ENCODE results near the gene ZNF835. TPM values are rescaled to one million over a fixed set of nuclear protein-coding genes. Genes with fewer than 3 reads are reported as not detected.

Gene ZNF835
- total and polyA plus RNA-seq, 3 experiments from 2014 or later = 1.3 to 4.7 (median 4.1) TPM

DNA sequence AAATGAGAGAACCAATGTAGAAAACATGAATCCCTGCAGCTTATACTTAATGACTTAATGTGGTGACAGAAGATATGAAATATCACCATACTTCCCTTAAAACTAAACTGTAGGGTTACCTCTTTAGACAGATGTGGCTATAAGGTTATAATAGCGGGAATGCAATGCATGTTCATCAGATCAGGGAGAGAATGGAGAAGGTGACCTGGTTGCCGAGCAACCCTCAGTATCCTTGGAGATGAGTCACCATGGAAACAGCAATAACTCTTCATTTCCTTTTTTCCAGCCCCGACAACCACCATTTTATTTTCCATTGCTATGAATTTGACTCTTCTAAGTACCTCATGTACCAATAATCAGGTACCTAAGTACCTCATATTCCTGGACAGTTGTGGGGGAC is 28.0 kb upstream of the ZNF835 start:
- Mint-ChIP-seq H3K27ac (no peak overlapping the region), H3K27me3 (no peaks in the 10 kb centered on the region), H3K4me3 (no peak overlapping the region), H3K4me1 (no peaks in the 10 kb centered on the region), H3K9me3 (peaks cover 26 to 59% (median 41%) of the 10 kb centered on the region in 5 donors), H3K36me3 (peaks cover 2 to 11% (median 2%) of the 10 kb centered on the region in 3 donors)
- Histone ChIP-seq H3K27me3 (ENCODE audit: insufficient read depth, low read length, poor library complexity, severe bottlenecking) (no peaks in the 10 kb centered on the region), H3K27ac (ENCODE audit: low read depth, low read length) (no peak overlapping the region), H3K9me3 (ENCODE audit: low read length) (peaks cover 3% of the 10 kb centered on the region), H3K4me1 (ENCODE audit: insufficient read depth, low read length) (no peaks in the 10 kb centered on the region), H3K4me3 (ENCODE audit: low read length) (no peak overlapping the region), H3K36me3 (ENCODE audit: insufficient read depth, low read length) (no peaks in the 10 kb centered on the region)
- no peak for DNase-seq
- CTCF ChIA-PET = no interaction called here
- POLR2A ChIA-PET = no interaction called here

DNA sequence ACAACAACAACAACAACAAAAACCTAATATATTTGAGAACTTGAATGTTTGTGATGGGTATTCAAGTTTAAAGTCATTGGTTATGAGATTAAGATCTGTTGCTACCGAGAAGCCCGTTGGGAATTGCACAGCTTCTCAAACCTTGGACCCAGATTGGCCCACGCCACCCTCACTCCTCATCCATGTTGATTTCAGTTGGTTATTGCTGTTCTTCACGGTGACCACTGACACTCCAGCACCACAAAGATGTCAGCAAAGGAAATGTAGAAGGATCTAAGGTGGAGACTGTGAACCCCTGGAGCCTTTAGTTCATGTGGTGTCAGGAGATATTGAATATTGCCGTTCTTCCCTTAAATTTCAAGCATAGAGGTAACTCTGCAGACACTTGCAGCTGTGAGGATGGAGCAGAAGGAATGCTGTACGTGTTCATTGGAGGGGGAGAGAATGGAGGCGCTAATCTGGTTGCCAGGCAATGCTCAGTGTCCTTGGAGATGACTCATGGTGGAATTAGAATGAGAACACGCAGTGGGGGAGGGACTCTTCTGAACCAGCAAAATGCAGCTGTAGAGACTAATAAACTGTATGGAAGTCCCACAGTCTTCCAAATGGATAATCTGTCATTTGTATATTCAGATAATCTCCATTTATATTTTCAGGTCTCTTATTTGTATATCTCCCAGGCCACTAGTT is 20.8 kb upstream of the ZNF835 start:
- no peak for DNase-seq
- Mint-ChIP-seq H3K36me3 (peaks cover 1 to 20% (median 2%) of the 10 kb centered on the region in 3 donors), H3K4me1 (no peaks in the 10 kb centered on the region), H3K27me3 (no peaks in the 10 kb centered on the region), H3K4me3 (no peak overlapping the region), H3K27ac (no peak overlapping the region), H3K9me3 (peaks cover 16 to 54% (median 34%) of the 10 kb centered on the region in 5 donors)
- Histone ChIP-seq H3K27ac (ENCODE audit: low read depth, low read length) (no peak overlapping the region), H3K4me3 (ENCODE audit: low read length) (no peak overlapping the region), H3K9me3 (ENCODE audit: low read length) (no peaks in the 10 kb centered on the region), H3K36me3 (ENCODE audit: insufficient read depth, low read length) (no peaks in the 10 kb centered on the region), H3K4me1 (ENCODE audit: insufficient read depth, low read length) (no peaks in the 10 kb centered on the region), H3K27me3 (ENCODE audit: insufficient read depth, low read length, poor library complexity, severe bottlenecking) (no peaks in the 10 kb centered on the region)
- ChIA-PET POLR2A (no interaction called here), CTCF (no interaction called here)

DNA sequence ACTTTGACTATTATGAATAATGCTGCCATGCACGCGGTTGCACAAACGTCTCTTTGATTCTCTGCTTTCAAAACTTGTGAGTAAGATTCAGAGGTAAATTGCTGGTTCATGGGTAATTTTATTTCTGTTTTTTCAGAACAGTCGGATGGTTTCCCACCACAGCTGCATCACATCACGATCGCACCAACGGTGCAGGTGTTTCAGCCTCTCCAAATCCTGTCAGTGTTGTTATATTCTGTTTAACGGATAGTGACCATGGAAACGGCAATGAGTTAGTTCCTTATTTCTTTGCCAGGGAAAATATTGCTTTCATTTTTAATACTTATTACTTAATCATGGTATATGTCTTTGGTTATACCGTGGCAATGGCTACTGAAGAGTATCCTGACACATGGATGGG is 19.1 kb upstream of the ZNF835 start:
- POLR2A ChIA-PET = no interaction called here
- Histone ChIP-seq H3K27me3 (ENCODE audit: insufficient read depth, low read length, poor library complexity, severe bottlenecking) (no peaks in the 10 kb centered on the region), H3K4me3 (ENCODE audit: low read length) (no peak overlapping the region), H3K27ac (ENCODE audit: low read depth, low read length) (no peak overlapping the region), H3K9me3 (ENCODE audit: low read length) (no peaks in the 10 kb centered on the region), H3K36me3 (ENCODE audit: insufficient read depth, low read length) (no peaks in the 10 kb centered on the region), H3K4me1 (ENCODE audit: insufficient read depth, low read length) (no peaks in the 10 kb centered on the region)
- Mint-ChIP-seq H3K9me3 (peaks cover 15 to 62% (median 42%) of the 10 kb centered on the region in 5 donors), H3K27ac (no peak overlapping the region), H3K4me3 (no peak overlapping the region), H3K27me3 (no peaks in the 10 kb centered on the region), H3K4me1 (no peaks in the 10 kb centered on the region), H3K36me3 (peaks cover 1 to 33% (median 2%) of the 10 kb centered on the region in 3 donors)
- no peak for DNase-seq
- CTCF ChIA-PET = no interaction called here

- DNase-seq = no peak
- no peaks in the 10 kb centered on the region for H3K9me3 ChIP-seq (ENCODE audit: low read length)
- H3K36me3 ChIP-seq (ENCODE audit: insufficient read depth, low read length) = no peaks in the 10 kb centered on the region
- ChIA-PET POLR2A (no interaction called here), CTCF (no interaction called here)
- no peak overlapping the region for H3K27ac ChIP-seq (ENCODE audit: low read depth, low read length)
- H3K4me3 ChIP-seq (ENCODE audit: low read length) = no peak overlapping the region
- no peaks in the 10 kb centered on the region for H3K27me3 Mint-ChIP-seq
- H3K27me3 ChIP-seq (ENCODE audit: insufficient read depth, low read length, poor library complexity, severe bottlenecking) = no peaks in the 10 kb centered on the region
- no peaks in the 10 kb centered on the region for H3K4me1 Mint-ChIP-seq
- H3K4me3 Mint-ChIP-seq = no peak overlapping the region
- peaks cover 2 to 41% (median 5%) of the 10 kb centered on the region in 3 donors for H3K36me3 Mint-ChIP-seq
- H3K27ac Mint-ChIP-seq = no peak overlapping the region
- peaks cover 15 to 60% (median 44%) of the 10 kb centered on the region in 5 donors for H3K9me3 Mint-ChIP-seq
- H3K4me1 ChIP-seq (ENCODE audit: insufficient read depth, low read length) = no peaks in the 10 kb centered on the region
Measured at GRCh38 chr19:56689198-56689597, 17.6 kb upstream of the ZNF835 start.

GRCh38 chr19:56687031-56687430 is 15.5 kb upstream of the ZNF835 start:
- no peaks in the 10 kb centered on the region for H3K4me1 ChIP-seq (ENCODE audit: insufficient read depth, low read length)
- Mint-ChIP-seq H3K27me3 (no peaks in the 10 kb centered on the region), H3K27ac (no peak overlapping the region), H3K9me3 (peaks cover 6 to 41% (median 32%) of the 10 kb centered on the region in 5 donors), H3K4me1 (no peaks in the 10 kb centered on the region), H3K36me3 (peaks cover 2 to 32% (median 4%) of the 10 kb centered on the region in 3 donors), H3K4me3 (no peak overlapping the region)
- ChIA-PET POLR2A (no interaction called here), CTCF (no interaction called here)
- no peak for DNase-seq
- H3K4me3 ChIP-seq (ENCODE audit: low read length) = no peak overlapping the region
- no peaks in the 10 kb centered on the region for H3K36me3 ChIP-seq (ENCODE audit: insufficient read depth, low read length)
- no peaks in the 10 kb centered on the region for H3K9me3 ChIP-seq (ENCODE audit: low read length)
- no peaks in the 10 kb centered on the region for H3K27me3 ChIP-seq (ENCODE audit: insufficient read depth, low read length, poor library complexity, severe bottlenecking)
- no peak overlapping the region for H3K27ac ChIP-seq (ENCODE audit: low read depth, low read length)

- POLR2A ChIA-PET = no interaction called here
- no peaks in the 10 kb centered on the region for H3K27me3 Mint-ChIP-seq
- peaks cover 0 to 39% (median 4%) of the 10 kb centered on the region in 3 donors for H3K36me3 Mint-ChIP-seq
- Histone ChIP-seq H3K9me3 (ENCODE audit: low read length) (no peaks in the 10 kb centered on the region), H3K4me1 (ENCODE audit: insufficient read depth, low read length) (no peaks in the 10 kb centered on the region), H3K27ac (ENCODE audit: low read depth, low read length) (no peak overlapping the region), H3K27me3 (ENCODE audit: insufficient read depth, low read length, poor library complexity, severe bottlenecking) (no peaks in the 10 kb centered on the region), H3K36me3 (ENCODE audit: insufficient read depth, low read length) (no peaks in the 10 kb centered on the region), H3K4me3 (ENCODE audit: low read length) (no peak overlapping the region)
- H3K27ac Mint-ChIP-seq = no peak overlapping the region
- no peak overlapping the region for H3K4me3 Mint-ChIP-seq
- H3K4me1 Mint-ChIP-seq = no peaks in the 10 kb centered on the region
- CTCF ChIA-PET = no interaction called here
- DNase-seq = no peak
- peaks cover 0 to 43% (median 21%) of the 10 kb centered on the region in 5 donors for H3K9me3 Mint-ChIP-seq
Measured at GRCh38 chr19:56683116-56683515, 11.6 kb upstream of the ZNF835 start.

DNA sequence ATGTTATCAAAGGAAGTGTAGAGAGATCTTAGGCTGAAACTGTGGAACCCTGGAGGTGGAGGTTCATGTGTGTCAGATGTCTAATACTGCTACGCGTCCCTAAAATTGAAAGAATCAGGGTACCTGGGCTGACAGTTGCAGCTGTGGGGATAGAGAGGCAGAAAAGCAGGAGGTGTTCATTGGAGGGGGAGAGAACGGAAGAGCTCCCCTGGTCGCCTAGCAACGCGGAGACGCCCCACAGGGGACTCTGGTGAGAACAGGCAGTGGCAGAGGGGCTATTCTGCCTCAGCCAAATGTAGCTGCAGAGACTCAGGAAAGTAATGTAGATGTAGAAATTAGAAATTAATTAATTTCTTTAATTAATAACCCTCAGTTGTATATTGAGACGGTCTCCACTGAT is 10.1 kb upstream of the ZNF835 start:
- DNase-seq = no peak
- peaks cover 0 to 40% (median 22%) of the 10 kb centered on the region in 5 donors for H3K9me3 Mint-ChIP-seq
- Histone ChIP-seq H3K27me3 (ENCODE audit: insufficient read depth, low read length, poor library complexity, severe bottlenecking) (no peaks in the 10 kb centered on the region), H3K27ac (ENCODE audit: low read depth, low read length) (no peak overlapping the region), H3K36me3 (ENCODE audit: insufficient read depth, low read length) (no peaks in the 10 kb centered on the region), H3K4me3 (ENCODE audit: low read length) (no peak overlapping the region), H3K9me3 (ENCODE audit: low read length) (no peaks in the 10 kb centered on the region), H3K4me1 (ENCODE audit: insufficient read depth, low read length) (no peaks in the 10 kb centered on the region)
- ChIA-PET CTCF (no interaction called here), POLR2A (no interaction called here)
- no peaks in the 10 kb centered on the region for H3K27me3 Mint-ChIP-seq
- no peaks in the 10 kb centered on the region for H3K4me1 Mint-ChIP-seq
- no peak overlapping the region for H3K4me3 Mint-ChIP-seq
- no peak overlapping the region for H3K27ac Mint-ChIP-seq
- peaks cover 0 to 34% (median 4%) of the 10 kb centered on the region in 3 donors for H3K36me3 Mint-ChIP-seq

- H3K4me3 Mint-ChIP-seq = no peak overlapping the region
- no peaks in the 10 kb centered on the region for H3K27me3 Mint-ChIP-seq
- no peak overlapping the region for H3K27ac Mint-ChIP-seq
- ChIA-PET POLR2A (no interaction called here), CTCF (no interaction called here)
- Histone ChIP-seq H3K4me3 (ENCODE audit: low read length) (no peak overlapping the region), H3K4me1 (ENCODE audit: insufficient read depth, low read length) (no peaks in the 10 kb centered on the region), H3K27ac (ENCODE audit: low read depth, low read length) (no peak overlapping the region), H3K9me3 (ENCODE audit: low read length) (no peaks in the 10 kb centered on the region), H3K36me3 (ENCODE audit: insufficient read depth, low read length) (no peaks in the 10 kb centered on the region), H3K27me3 (ENCODE audit: insufficient read depth, low read length, poor library complexity, severe bottlenecking) (no peaks in the 10 kb centered on the region)
- peaks cover 0 to 36% (median 16%) of the 10 kb centered on the region in 5 donors for H3K9me3 Mint-ChIP-seq
- no peak for DNase-seq
- no peaks in the 10 kb centered on the region for H3K4me1 Mint-ChIP-seq
- peaks cover 0 to 21% (median 0%) of the 10 kb centered on the region in 3 donors for H3K36me3 Mint-ChIP-seq
Measured at GRCh38 chr19:56678205-56678604, 6.6 kb upstream of the ZNF835 start.

Data from CD8-positive, alpha-beta memory T cell (primary cell).